HFF-Myc (cell line): ENCODE measurements around the gene TMC1.

Experiments used
- DNase-seq: peaks from one replicate; pipeline ENCODE4 v3.0.0-alpha.2; 2011; ENCODE audit warnings: low read depth; ENCODE audit errors: extremely low read depth
- H3K4me3 ChIP-seq: replicated peaks from 2 replicates; pipeline ENCODE4 v1.5.1; 2011; ENCODE audit warnings: low read depth, mild to moderate bottlenecking, control low read depth, low read length
- CTCF ChIP-seq: IDR thresholded peaks from 2 replicates; pipeline ENCODE4 v1.5.1; 2012; ENCODE audit warnings: mild to moderate bottlenecking, low read depth, low read length, control low read depth; ENCODE audit errors: missing control alignments

TMC1 gene

GRCh38 chr9:72576087-72576486, 54.7 kb downstream of the TMC1 start:
- TF ChIP-seq CTCF: no peak
- no peak for DNase-seq
- no peak overlapping the region for H3K4me3 ChIP-seq

GRCh38 chr9:72577212-72577753, 55.9 kb downstream of the TMC1 start:
- no peak overlapping the region for H3K4me3 ChIP-seq
- TF ChIP-seq CTCF: no peak
- DNase-seq: peak; percentile 70

GRCh38 chr9:72579190-72579589, 57.8 kb downstream of the TMC1 start:
- no peak for DNase-seq
- H3K4me3 ChIP-seq: no peak overlapping the region
- no peak for TF ChIP-seq CTCF

GRCh38 chr9:72579880-72580550, 58.6 kb downstream of the TMC1 start:
- no peak overlapping the region for H3K4me3 ChIP-seq
- DNase-seq: no peak
- no peak for TF ChIP-seq CTCF

- no peak for TF ChIP-seq CTCF
- no peak for DNase-seq
- no peak overlapping the region for H3K4me3 ChIP-seq
These were observed 60.3 kb downstream of the TMC1 start for GRCh38 chr9:72581694-72582093.

- DNase-seq: no peak
These were observed 62.0 kb downstream of the TMC1 start for GRCh38 chr9:72583370-72583769.

More at GRCh38 chr9:72583370-72583769, 62.0 kb downstream of the TMC1 start:
- H3K4me3 ChIP-seq: no peak overlapping the region
- no peak for TF ChIP-seq CTCF
